ENCODE data around the gene MRGPRX3.
"Not testable (repeated sequence)": the region's sequence is repeated elsewhere in the genome, so short reads cannot be mapped to it uniquely, and the experiment has no call there.

DNA sequence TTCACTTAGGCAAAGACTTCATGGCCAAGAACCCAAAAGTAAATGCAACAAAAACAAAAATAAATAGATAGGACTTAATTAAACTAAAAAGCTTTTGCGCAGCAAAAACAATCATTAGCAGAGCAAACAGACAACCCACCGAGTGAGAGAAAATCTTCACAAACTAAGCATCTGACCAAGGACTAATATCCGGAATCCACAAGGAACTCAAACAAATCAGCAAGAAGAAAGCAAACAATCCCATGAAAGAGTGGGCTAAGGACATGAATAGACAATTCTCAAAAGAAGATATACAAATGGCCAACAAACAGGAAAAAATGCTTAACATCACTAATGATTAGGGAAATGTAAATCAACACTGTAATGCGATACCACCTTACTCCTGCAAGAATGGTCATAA lies 1.3 kb upstream of the MRGPRX3 start:
- not testable (repeated sequence) for TF ChIP-seq POLR2A (IDR thresholded peaks at IDR 0.05)
- TF ChIP-seq, protein P1, sequence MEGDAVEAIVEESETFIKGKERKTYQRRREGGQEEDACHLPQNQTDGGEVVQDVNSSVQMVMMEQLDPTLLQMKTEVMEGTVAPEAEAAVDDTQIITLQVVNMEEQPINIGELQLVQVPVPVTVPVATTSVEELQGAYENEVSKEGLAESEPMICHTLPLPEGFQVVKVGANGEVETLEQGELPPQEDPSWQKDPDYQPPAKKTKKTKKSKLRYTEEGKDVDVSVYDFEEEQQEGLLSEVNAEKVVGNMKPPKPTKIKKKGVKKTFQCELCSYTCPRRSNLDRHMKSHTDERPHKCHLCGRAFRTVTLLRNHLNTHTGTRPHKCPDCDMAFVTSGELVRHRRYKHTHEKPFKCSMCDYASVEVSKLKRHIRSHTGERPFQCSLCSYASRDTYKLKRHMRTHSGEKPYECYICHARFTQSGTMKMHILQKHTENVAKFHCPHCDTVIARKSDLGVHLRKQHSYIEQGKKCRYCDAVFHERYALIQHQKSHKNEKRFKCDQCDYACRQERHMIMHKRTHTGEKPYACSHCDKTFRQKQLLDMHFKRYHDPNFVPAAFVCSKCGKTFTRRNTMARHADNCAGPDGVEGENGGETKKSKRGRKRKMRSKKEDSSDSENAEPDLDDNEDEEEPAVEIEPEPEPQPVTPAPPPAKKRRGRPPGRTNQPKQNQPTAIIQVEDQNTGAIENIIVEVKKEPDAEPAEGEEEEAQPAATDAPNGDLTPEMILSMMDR (IDR thresholded peaks at IDR 0.05): not testable (repeated sequence)

Measured in lower leg skin (tissue), 3 donors.